Activated CD4-positive, alpha-beta T cell treated with anti-CD3 and anti-CD28 coated beads for 1 hour (primary cell): ENCODE measurements around the gene PLAC1.

ENCODE experiments used
- DNase-seq: peaks from one replicate; pipeline ENCODE4 v3.0.0-alpha.2; 2020

The PLAC1 gene

GRCh38 chrX:134533952-134534351 lies 124.3 kb downstream of the PLAC1 start:
- DNase-seq = no peak

GRCh38 chrX:134533352-134533751 lies 124.9 kb downstream of the PLAC1 start:
- DNase-seq = no peak

DNA sequence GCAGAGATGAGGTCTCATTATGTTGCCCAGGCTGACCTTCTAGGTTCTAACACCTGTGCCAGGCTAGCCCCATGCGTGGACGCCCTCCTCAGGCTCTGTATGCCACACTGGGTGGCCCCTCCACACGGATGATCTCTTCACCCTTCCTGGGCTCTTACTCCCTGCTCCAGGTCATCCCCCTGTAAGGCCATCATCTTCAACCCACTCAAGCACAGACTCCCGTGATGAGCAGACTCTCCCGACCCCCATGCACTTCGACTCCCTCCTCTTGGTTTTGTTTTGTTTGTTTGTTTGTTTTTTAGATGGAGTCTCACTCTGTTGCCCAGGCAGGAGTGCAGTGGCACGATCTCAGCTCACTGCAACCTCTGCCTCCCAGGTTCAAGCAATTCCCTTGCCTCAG lies 127.4 kb downstream of the PLAC1 start:
- no peak for DNase-seq

GRCh38 chrX:134529481-134529880 lies 128.8 kb downstream of the PLAC1 start:
- DNase-seq = no peak

GRCh38 chrX:134528960-134529359 lies 129.3 kb downstream of the PLAC1 start:
- DNase-seq = no peak

- DNase-seq = no peak
Observed at GRCh38 chrX:134526399-134526798, 131.9 kb downstream of the PLAC1 start.

DNA sequence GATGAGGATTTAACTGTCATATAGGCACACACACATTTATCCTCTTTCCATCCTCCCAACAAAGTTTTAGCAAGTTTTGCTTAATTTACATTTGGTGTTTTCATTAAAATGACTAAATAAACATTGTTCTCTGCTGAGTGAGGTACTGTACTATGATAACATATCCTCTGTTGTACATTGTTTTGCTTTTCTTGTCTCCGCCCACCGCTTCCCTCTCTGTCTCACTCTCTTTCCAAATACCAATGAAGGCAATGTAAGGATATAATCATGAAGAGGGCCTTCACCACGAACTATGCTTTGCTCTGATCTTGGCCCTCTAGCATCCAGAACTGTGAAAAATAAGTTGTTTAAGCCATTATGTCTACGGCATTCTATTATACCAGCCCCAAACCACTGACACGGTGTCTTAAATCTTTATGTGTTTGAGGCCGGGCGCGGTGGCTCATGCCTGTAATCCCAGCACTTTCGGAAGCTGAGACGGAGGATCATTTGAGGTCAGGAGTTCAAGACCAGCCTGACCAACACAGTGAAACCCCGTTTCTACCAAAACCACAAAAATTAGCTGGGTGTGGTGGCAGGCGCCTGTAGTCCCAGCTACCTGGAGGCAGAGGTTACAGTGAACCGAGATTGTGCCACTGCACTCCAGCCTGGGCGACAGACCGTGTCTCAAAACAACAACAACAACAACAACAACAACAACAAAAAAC lies 133.0 kb downstream of the PLAC1 start:
- no peak for DNase-seq

DNA sequence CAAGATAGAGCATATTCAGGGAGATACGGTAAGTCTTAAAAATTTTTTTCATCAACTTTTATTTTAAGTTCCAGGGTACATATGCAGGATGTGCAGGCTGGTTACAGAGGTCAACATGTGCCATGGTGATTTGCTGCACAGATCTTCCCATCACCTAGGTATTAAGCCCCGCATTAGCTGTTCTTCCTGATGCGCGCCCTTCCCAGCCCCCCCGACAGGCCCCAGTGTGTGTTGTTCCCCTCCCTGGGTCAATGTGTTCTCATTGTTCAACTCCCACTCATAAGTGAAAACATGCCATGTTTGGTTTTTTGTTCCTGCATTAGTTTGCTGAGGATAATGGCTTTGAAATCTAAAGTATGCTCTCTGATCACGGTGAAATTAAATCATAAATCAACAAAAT lies 134.1 kb downstream of the PLAC1 start:
- no peak for DNase-seq

GRCh38 chrX:134520860-134521390 lies 137.3 kb downstream of the PLAC1 start:
- DNase-seq = no peak
